NCI-H1930 (cell line): Measurements from ENCODE around the gene SPDYE9.
"Not testable (repeated sequence)": the region's sequence is repeated elsewhere in the genome, so short reads cannot be mapped to it uniquely, and the experiment has no call there.

Experiments used
- DNase-seq, 2 experiments: peaks; one replicate each; lab custom pipeline; 2025; lab: John Stamatoyannopoulos, UW

Gene SPDYE9

GRCh38 chr7:73085938-73086337 is at the start of gene SPDYE9:
TSS of gene SPDYE9 (minus strand) at chr7:73086038. CDS start at chr7:73084238, 1,800 bp downstream.
- DNase-seq: not testable (repeated sequence)

GRCh38 chr7:73134866-73135265 is 49.0 kb upstream of the SPDYE9 start:
- not testable (repeated sequence) for DNase-seq

GRCh38 chr7:73132651-73133217 is 46.9 kb upstream of the SPDYE9 start:
- DNase-seq: not testable (repeated sequence)

GRCh38 chr7:73130612-73131011 is 44.8 kb upstream of the SPDYE9 start:
- not testable (repeated sequence) for DNase-seq

- not testable (repeated sequence) for DNase-seq
These were observed 38.3 kb upstream of the SPDYE9 start for GRCh38 chr7:73124126-73124525.

- not testable (repeated sequence) for DNase-seq
These were observed 37.1 kb upstream of the SPDYE9 start for GRCh38 chr7:73122778-73123447.

- not testable (repeated sequence) for DNase-seq
These were observed 32.3 kb upstream of the SPDYE9 start for GRCh38 chr7:73118155-73118554.

GRCh38 chr7:73057811-73058210 is 28.0 kb downstream of the SPDYE9 start, which contains the start of gene SPDYE11:
TSS of gene SPDYE11 (minus strand) at chr7:73057911. CDS start at chr7:73056111, 1,800 bp downstream.
- not testable (repeated sequence) for DNase-seq

- not testable (repeated sequence) for DNase-seq
These were observed 56.2 kb downstream of the SPDYE9 start, which contains the start of gene SPDYE8 for GRCh38 chr7:73029666-73030065. TSS of gene SPDYE8 (minus strand) at chr7:73029766. CDS start at chr7:73027966, 1,800 bp downstream.
